Astrocyte of the hippocampus (primary cell): ENCODE measurements around the gene DSCAML1.

Experiments
- DNase-seq: peaks from one replicate; pipeline ENCODE4 v3.0.0; 2011; ENCODE audit warnings: low read depth, low spot score

The DSCAML1 gene

GRCh38 chr11:117724104-117724503 is 72.9 kb downstream of the DSCAML1 start:
- no peak for DNase-seq

- no peak for DNase-seq
Observed at GRCh38 chr11:117723277-117724024, 73.6 kb downstream of the DSCAML1 start.

GRCh38 chr11:117722082-117722481 is 74.9 kb downstream of the DSCAML1 start:
- no peak for DNase-seq

GRCh38 chr11:117720061-117720511 is 76.9 kb downstream of the DSCAML1 start:
- peak; percentile 47 for DNase-seq

- no peak for DNase-seq
Observed at GRCh38 chr11:117719480-117719879, 77.5 kb downstream of the DSCAML1 start.

- peak; percentile 39 for DNase-seq
Observed at GRCh38 chr11:117717485-117718314, 79.3 kb downstream of the DSCAML1 start.

GRCh38 chr11:117716521-117717440 is 80.2 kb downstream of the DSCAML1 start:
- DNase-seq, result no peak

GRCh38 chr11:117715801-117716200 is 81.2 kb downstream of the DSCAML1 start:
- no peak for DNase-seq

- DNase-seq, result no peak
Observed at GRCh38 chr11:117713538-117713991, 83.5 kb downstream of the DSCAML1 start.

GRCh38 chr11:117712530-117712929 is 84.5 kb downstream of the DSCAML1 start:
- DNase-seq, result no peak

GRCh38 chr11:117711331-117711730 is 85.7 kb downstream of the DSCAML1 start:
- no peak for DNase-seq

GRCh38 chr11:117710211-117710610 is 86.8 kb downstream of the DSCAML1 start:
- no peak for DNase-seq

GRCh38 chr11:117706322-117706814 is 90.6 kb downstream of the DSCAML1 start:
- no peak for DNase-seq

- DNase-seq, result no peak
Observed at GRCh38 chr11:117705866-117706265, 91.2 kb downstream of the DSCAML1 start.

- no peak for DNase-seq
Observed at GRCh38 chr11:117704395-117705100, 92.5 kb downstream of the DSCAML1 start.

GRCh38 chr11:117702946-117703598 is 93.9 kb downstream of the DSCAML1 start:
- DNase-seq, result no peak

GRCh38 chr11:117701781-117702180 is 95.2 kb downstream of the DSCAML1 start:
- DNase-seq, result no peak

GRCh38 chr11:117700551-117700950 is 96.5 kb downstream of the DSCAML1 start:
- no peak for DNase-seq

- no peak for DNase-seq
Observed at GRCh38 chr11:117697319-117697718, 99.7 kb downstream of the DSCAML1 start.

- no peak for DNase-seq
Observed at GRCh38 chr11:117696540-117696939, 100.5 kb downstream of the DSCAML1 start.
